Measurements from ENCODE around the gene RPL13A.

DNA sequence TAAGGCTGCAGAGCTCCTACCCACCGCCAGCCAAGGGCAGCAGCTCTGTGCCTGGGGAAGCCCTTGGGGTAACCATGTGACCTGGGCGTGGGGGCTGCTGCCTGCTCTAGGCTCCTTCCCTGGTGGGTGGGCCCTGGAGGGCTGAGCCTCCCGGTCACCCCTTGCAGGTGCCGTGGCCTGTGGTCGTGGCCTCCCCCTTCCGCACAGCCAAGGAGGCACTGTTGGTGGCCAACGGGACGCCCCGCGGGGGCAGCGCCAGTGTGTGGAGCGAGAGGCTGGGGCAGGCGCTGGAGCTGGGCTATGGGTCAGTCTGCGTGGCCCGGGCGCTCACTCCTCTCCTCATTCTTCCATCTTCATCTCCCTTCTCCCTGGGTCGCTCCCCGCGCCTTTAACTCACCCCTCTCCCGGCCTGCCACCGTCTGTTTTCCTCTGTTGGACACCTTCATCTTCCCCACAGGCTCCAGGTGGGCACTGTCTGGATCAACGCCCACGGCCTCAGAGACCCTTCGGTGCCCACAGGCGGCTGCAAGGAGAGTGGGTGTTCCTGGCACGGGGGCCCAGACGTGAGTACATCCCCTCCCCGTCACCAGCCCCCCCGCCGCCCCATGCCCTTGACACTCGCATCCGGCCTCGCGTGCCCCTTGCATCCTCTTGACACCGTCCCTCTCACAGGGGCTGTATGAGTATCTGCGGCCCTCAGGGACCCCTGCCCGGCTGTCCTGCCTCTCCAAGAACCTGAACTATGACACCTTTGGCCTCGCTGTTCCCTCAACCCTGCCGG, 23.3 kb upstream of the RPL13A start:
- TF ChIP-seq CTCF (IDR thresholded peaks at IDR 0.05) (no peak), POLR2A (IDR thresholded peaks at IDR 0.05) (no peak), EP300 (IDR thresholded peaks at IDR 0.05) (no peak)

Data from ovary (tissue), 3 donors.